ENCODE measurements around the gene PHF21A.
A peak's percentile ranks its signal among the peaks of the same experiment; 100 is the strongest.

The PHF21A gene

GRCh38 chr11:46129133-46129532 lies 7.9 kb upstream of the PHF21A start:
- H3K9me3 ChIP-seq: no peaks in the 10 kb centered on the region
- H3K27ac ChIP-seq: no peak overlapping the region
- H3K4me1 ChIP-seq (ENCODE audit: control insufficient read depth in 1 of 2, insufficient read depth in 1 of 2, low read depth in 1 of 2, low read length in 1 of 2): peaks cover 18 to 21% of the 10 kb centered on the region in 2 experiments
- no peak for TF ChIP-seq CTCF (IDR thresholded peaks at IDR 0.05)
- no peak overlapping the region for H3K4me3 ChIP-seq (ENCODE audit: low read depth in 1 of 2, low read length in 1 of 2)
- H3K27me3 ChIP-seq: no peaks in the 10 kb centered on the region
- no peaks in the 10 kb centered on the region for H3K36me3 ChIP-seq

- Histone ChIP-seq H3K4me1 (ENCODE audit: control insufficient read depth in 1 of 2, insufficient read depth in 1 of 2, low read depth in 1 of 2, low read length in 1 of 2) (peaks cover 28 to 31% of the 10 kb centered on the region in 2 experiments), H3K9me3 (no peaks in the 10 kb centered on the region), H3K27ac (peak overlapping the region; percentile 73), H3K4me3 (ENCODE audit: low read depth in 1 of 2, low read length in 1 of 2) (peak overlapping the region; percentile 19 to 27), H3K36me3 (no peaks in the 10 kb centered on the region), H3K27me3 (no peaks in the 10 kb centered on the region)
- TF ChIP-seq CTCF (IDR thresholded peaks at IDR 0.05): peak; percentile 60
These were observed 5.9 kb upstream of the PHF21A start for GRCh38 chr11:46127150-46127638.

GRCh38 chr11:46125284-46125683 lies 4.0 kb upstream of the PHF21A start:
- peaks cover 30 to 31% of the 10 kb centered on the region in 2 experiments for H3K4me1 ChIP-seq (ENCODE audit: control insufficient read depth in 1 of 2, insufficient read depth in 1 of 2, low read depth in 1 of 2, low read length in 1 of 2)
- no peak overlapping the region for H3K27ac ChIP-seq
- H3K4me3 ChIP-seq (ENCODE audit: low read depth in 1 of 2, low read length in 1 of 2): no peak overlapping the region
- no peaks in the 10 kb centered on the region for H3K36me3 ChIP-seq
- TF ChIP-seq CTCF (IDR thresholded peaks at IDR 0.05): no peak
- no peaks in the 10 kb centered on the region for H3K9me3 ChIP-seq
- H3K27me3 ChIP-seq: no peaks in the 10 kb centered on the region

- H3K36me3 ChIP-seq: no peaks in the 10 kb centered on the region
- H3K4me1 ChIP-seq (ENCODE audit: control insufficient read depth in 1 of 2, insufficient read depth in 1 of 2, low read depth in 1 of 2, low read length in 1 of 2): peaks cover 37 to 45% of the 10 kb centered on the region in 2 experiments
- H3K4me3 ChIP-seq (ENCODE audit: low read depth in 1 of 2, low read length in 1 of 2): peak overlapping the region in 1 of 2 experiments; percentile 89
- no peaks in the 10 kb centered on the region for H3K27me3 ChIP-seq
- H3K9me3 ChIP-seq: no peaks in the 10 kb centered on the region
- peak overlapping the region; percentile 95 for H3K27ac ChIP-seq
- TF ChIP-seq CTCF (IDR thresholded peaks at IDR 0.05): no peak
These were observed 1.9 kb upstream of the PHF21A start for GRCh38 chr11:46122945-46123715.

- Histone ChIP-seq H3K27me3 (no peaks in the 10 kb centered on the region), H3K4me1 (ENCODE audit: control insufficient read depth in 1 of 2, insufficient read depth in 1 of 2, low read depth in 1 of 2, low read length in 1 of 2) (peaks cover 39 to 49% of the 10 kb centered on the region in 2 experiments), H3K9me3 (no peaks in the 10 kb centered on the region), H3K4me3 (ENCODE audit: low read depth in 1 of 2, low read length in 1 of 2) (peak overlapping the region; percentile 78 to 89), H3K27ac (peak overlapping the region; percentile 95), H3K36me3 (no peaks in the 10 kb centered on the region)
- peak; percentile 18 for TF ChIP-seq CTCF (IDR thresholded peaks at IDR 0.05)
These were observed 647 bp upstream of the PHF21A start for GRCh38 chr11:46121724-46122477.

Data from neutrophil (primary cell).